GM12878 (cell line): ENCODE data around the gene LRRC75A. TPM values are rescaled to one million over a fixed set of nuclear protein-coding genes. Genes with fewer than 3 reads are reported as not detected.

ENCODE experiments used
- ATF7 ChIP-seq: fragments of 450-650 bp; IDR thresholded peaks from 2 replicates; pipeline ENCODE4 v1.6.1; 2016; ENCODE audit warnings: low read depth, mild to moderate bottlenecking
- CEBPB ChIP-seq, 2 experiments: fragments of 150-350 bp in 1 of 2; IDR thresholded peaks; 2 replicates each; pipeline ENCODE4 v1.6.1; 2012 to 2014; ENCODE audit warnings: low read depth in 2 of 2, low read length in 2 of 2, borderline replicate concordance in 1 of 2, inconsistent platforms in 1 of 2
- CUX1 ChIP-seq: IDR thresholded peaks from 2 replicates; pipeline ENCODE4 v1.6.1; 2012; ENCODE audit warnings: improper control_type of control experiment, low read depth, low read length; ENCODE audit not compliant: insufficient replicate concordance
- HSF1 ChIP-seq: fragments of 150-350 bp; IDR thresholded peaks from 2 replicates; pipeline ENCODE4 v1.6.1; 2014; ENCODE audit warnings: mild to moderate bottlenecking, low read depth, low read length
- REST ChIP-seq: IDR thresholded peaks from 2 replicates; pipeline ENCODE4 v1.6.1; 2012; ENCODE audit warnings: mild to moderate bottlenecking, low read depth, low read length
- ZNF384 ChIP-seq: IDR thresholded peaks from 2 replicates; pipeline ENCODE4 v1.6.1; 2012; ENCODE audit warnings: low read depth, mild to moderate bottlenecking, low read length, improper control_type of control experiment, borderline replicate concordance
- polyA plus RNA-seq, 11 experiments: library from polyadenylated mRNA; depleted of rRNA in 4 of 11; unstranded in 6 of 11; stranded (reverse) in 5 of 11; fragments of >200 nt; fragmentation: Nextera tagmentation in 4 of 11; fragmentation: Illumina TruSeq in 1 of 11; extraction: Ambion mirVana in 4 of 11; extraction: Trizol in 1 of 11; gene quantifications; 1 replicate in 1 of 11; 2 replicates in 10 of 11; pipeline versions ENCODE4 v1.2.1 to v1.2.3, GENCODE V29; 2011 to 2016; ENCODE audit warnings: inconsistent platforms in 2 of 11, missing spikeins in 2 of 11, low read depth in 1 of 11
- total RNA-seq, 4 experiments: library from RNA; depleted of rRNA in 3 of 4; stranded (reverse); fragments of >200 nt in 3 of 4; fragmentation: Illumina TruSeq in 1 of 4; extraction: Trizol in 1 of 4; gene quantifications; 2 replicates each; pipeline versions ENCODE4 v1.2.1 to v1.2.3, GENCODE V29; 2013 to 2021
- TF ChIP-seq, protein P1 (sequence below): fragments of 450-650 bp; formaldehyde crosslinking; IDR thresholded peaks from 2 replicates; pipeline ENCODE4 v1.4.0; 2022; ENCODE audit warnings: mild to moderate bottlenecking, moderate library complexity

Gene LRRC75A
- total and polyA plus RNA-seq, 10 of the 15 experiments (the other 5 are each of a cell fraction or from before 2014, with no cell fraction given), result 0.01 to 1.3 (median 0.09) TPM; not detected in 2

- TF ChIP-seq REST, result no peak
- no peak for TF ChIP-seq ZNF384
- TF ChIP-seq CUX1, result no peak
- TF ChIP-seq ATF7, result no peak
- no peak for TF ChIP-seq HSF1
- TF ChIP-seq, protein P1, sequence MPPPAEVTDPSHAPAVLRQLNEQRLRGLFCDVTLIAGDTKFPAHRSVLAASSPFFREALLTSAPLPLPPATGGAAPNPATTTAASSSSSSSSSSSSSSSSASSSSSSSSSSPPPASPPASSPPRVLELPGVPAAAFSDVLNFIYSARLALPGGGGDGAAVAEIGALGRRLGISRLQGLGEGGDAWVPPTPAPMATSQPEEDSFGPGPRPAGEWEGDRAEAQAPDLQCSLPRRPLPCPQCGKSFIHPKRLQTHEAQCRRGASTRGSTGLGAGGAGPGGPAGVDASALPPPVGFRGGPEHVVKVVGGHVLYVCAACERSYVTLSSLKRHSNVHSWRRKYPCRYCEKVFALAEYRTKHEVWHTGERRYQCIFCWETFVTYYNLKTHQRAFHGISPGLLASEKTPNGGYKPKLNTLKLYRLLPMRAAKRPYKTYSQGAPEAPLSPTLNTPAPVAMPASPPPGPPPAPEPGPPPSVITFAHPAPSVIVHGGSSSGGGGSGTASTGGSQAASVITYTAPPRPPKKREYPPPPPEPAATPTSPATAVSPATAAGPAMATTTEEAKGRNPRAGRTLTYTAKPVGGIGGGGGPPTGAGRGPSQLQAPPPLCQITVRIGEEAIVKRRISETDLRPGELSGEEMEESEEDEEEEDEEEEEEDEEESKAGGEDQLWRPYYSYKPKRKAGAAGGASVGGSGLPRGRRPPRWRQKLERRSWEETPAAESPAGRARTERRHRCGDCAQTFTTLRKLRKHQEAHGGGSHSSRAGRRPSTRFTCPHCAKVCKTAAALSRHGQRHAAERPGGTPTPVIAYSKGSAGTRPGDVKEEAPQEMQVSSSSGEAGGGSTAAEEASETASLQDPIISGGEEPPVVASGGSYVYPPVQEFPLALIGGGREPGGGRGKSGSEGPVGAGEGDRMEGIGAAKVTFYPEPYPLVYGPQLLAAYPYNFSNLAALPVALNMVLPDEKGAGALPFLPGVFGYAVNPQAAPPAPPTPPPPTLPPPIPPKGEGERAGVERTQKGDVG (CRISPR knock-in tag), result no peak
- no peak for TF ChIP-seq CEBPB (IDR thresholded peaks at IDR 0.05; ENCODE audit: borderline replicate concordance in 1 of 2, low read depth in 2 of 2, low read length in 2 of 2)
Observed at GRCh38 chr17:16460796-16461605, 31.0 kb downstream of the LRRC75A start (continued).
